ENCODE data around the gene SDSL. TPM values are rescaled to one million over a fixed set of nuclear protein-coding genes. Genes with fewer than 3 reads are reported as not detected.

SDSL gene
- polyA plus RNA-seq, 3 donors, result 4.6 to 10.0 (median 6.5) TPM

GRCh38 chr12:113463746-113464451 is 41.7 kb downstream of the SDSL start:
- no peak overlapping the region for H3K4me3 ChIP-seq (replicated peaks in 1 of 3; ENCODE audit: low read depth in 2 of 3, low read length in 3 of 3)
- WGBS (ENCODE audit: insufficient coverage), result 3% methylated on average over 57 of the region's 57 CpGs
- intact Hi-C loops (cut with micrococcal nuclease), result loop anchor here (5.0 kb wide), 1 partner anchor 448 kb away; no protein-coding TSS in a partner anchor

GRCh38 chr12:113464452-113464775 is 42.2 kb downstream of the SDSL start:
- no peak for DNase-seq
- H3K27ac Mint-ChIP-seq, result no peak overlapping the region
- intact Hi-C loops (cut with micrococcal nuclease), result loop anchor here (5.0 kb wide), 1 partner anchor 448 kb away; no protein-coding TSS in a partner anchor

More at GRCh38 chr12:113463746-113464451, 41.7 kb downstream of the SDSL start:
- DNase-seq, result no peak
- peak overlapping the region in 1 of 7 donors; percentile 10 for H3K27ac Mint-ChIP-seq
- Histone ChIP-seq H4K20me1 (ENCODE audit: insufficient read depth, low read length) (no peaks in the 10 kb centered on the region), H3K9me3 (replicated peaks in 1 of 2; ENCODE audit: control insufficient read depth in 1 of 2, insufficient read depth in 1 of 2, low read length in 2 of 2) (peaks cover 3 to 27% of the 10 kb centered on the region in 2 donors), H3K4me2 (replicated peaks; ENCODE audit: extremely low read depth, low read length, poor library complexity, severe bottlenecking) (no peak overlapping the region), H3K4me1 (ENCODE audit: control insufficient read depth in 1 of 2, insufficient read depth in 2 of 2, low read length in 2 of 2) (peaks cover 5 to 20% of the 10 kb centered on the region in 2 donors), H3K9ac (ENCODE audit: insufficient read depth, low read length, poor library complexity, severe bottlenecking) (no peak overlapping the region), H3K27me3 (ENCODE audit: control insufficient read depth in 2 of 2, insufficient read depth in 2 of 2, low read length in 2 of 2) (peaks cover 66 to 88% of the 10 kb centered on the region in 2 donors), H3K27ac (ENCODE audit: low read depth in 1 of 2, low read length in 2 of 2) (no peak overlapping the region), H3K79me2 (ENCODE audit: insufficient read depth, low read length) (no peaks in the 10 kb centered on the region), H3K36me3 (replicated peaks in 1 of 2; ENCODE audit: control insufficient read depth in 1 of 2, insufficient read depth in 2 of 2, low read length in 2 of 2) (no peaks in the 10 kb centered on the region), H2AFZ (ENCODE audit: insufficient read depth, low read depth, low read length, poor library complexity, severe bottlenecking) (peak overlapping the region; percentile 35)
- peaks cover 0 to 24% (median 19%) of the 10 kb centered on the region in 7 donors for H3K9me3 Mint-ChIP-seq
- H3K4me3 Mint-ChIP-seq, result peak overlapping the region; percentile 1 to 82
- H3K4me1 Mint-ChIP-seq, result peaks cover 24% of the 10 kb centered on the region
- peaks cover 0 to 12% of the 10 kb centered on the region in 2 donors for H3K36me3 Mint-ChIP-seq
- H3K27me3 Mint-ChIP-seq (ENCODE audit: low read depth in 3 of 3), result peaks cover 77 to 96% (median 93%) of the 10 kb centered on the region in 3 donors
- no peak for TF ChIP-seq CTCF (IDR thresholded peaks at IDR 0.05)

More at GRCh38 chr12:113464452-113464775, 42.2 kb downstream of the SDSL start:
- WGBS (ENCODE audit: insufficient coverage), result 4% methylated on average over 15 of the region's 16 CpGs
- H3K4me1 ChIP-seq (ENCODE audit: control insufficient read depth in 1 of 2, insufficient read depth in 2 of 2, low read length in 2 of 2), result peaks cover 5 to 20% of the 10 kb centered on the region in 2 donors
- H3K9me3 ChIP-seq (replicated peaks in 1 of 2; ENCODE audit: control insufficient read depth in 1 of 2, insufficient read depth in 1 of 2, low read length in 2 of 2), result peaks cover 3 to 32% of the 10 kb centered on the region in 2 donors
- no peak overlapping the region for H3K4me3 ChIP-seq (replicated peaks in 1 of 3; ENCODE audit: low read depth in 2 of 3, low read length in 3 of 3)
- Mint-ChIP-seq H3K4me1 (peaks cover 24% of the 10 kb centered on the region), H3K27me3 (ENCODE audit: low read depth in 3 of 3) (peaks cover 77 to 96% (median 93%) of the 10 kb centered on the region in 3 donors), H3K36me3 (peaks cover 0 to 12% of the 10 kb centered on the region in 2 donors), H3K9me3 (peaks cover 0 to 24% (median 19%) of the 10 kb centered on the region in 7 donors), H3K4me3 (peak overlapping the region in 1 of 2 donors; percentile 82)
- H3K9ac ChIP-seq (ENCODE audit: insufficient read depth, low read length, poor library complexity, severe bottlenecking), result no peak overlapping the region
- no peaks in the 10 kb centered on the region for H3K36me3 ChIP-seq (replicated peaks in 1 of 2; ENCODE audit: control insufficient read depth in 1 of 2, insufficient read depth in 2 of 2, low read length in 2 of 2)
- peaks cover 67 to 89% of the 10 kb centered on the region in 2 donors for H3K27me3 ChIP-seq (ENCODE audit: control insufficient read depth in 2 of 2, insufficient read depth in 2 of 2, low read length in 2 of 2)
- no peaks in the 10 kb centered on the region for H4K20me1 ChIP-seq (ENCODE audit: insufficient read depth, low read length)
- no peak for TF ChIP-seq CTCF (IDR thresholded peaks at IDR 0.05)
- H3K4me2 ChIP-seq (replicated peaks; ENCODE audit: extremely low read depth, low read length, poor library complexity, severe bottlenecking), result no peak overlapping the region
- H3K79me2 ChIP-seq (ENCODE audit: insufficient read depth, low read length), result no peaks in the 10 kb centered on the region
- H2AFZ ChIP-seq (ENCODE audit: insufficient read depth, low read depth, low read length, poor library complexity, severe bottlenecking), result no peak overlapping the region
- no peak overlapping the region for H3K27ac ChIP-seq (ENCODE audit: low read depth in 1 of 2, low read length in 2 of 2)

Measured in CD14-positive monocyte (primary cell).